K562 (cell line): ENCODE results near the gene EHD2. TPM values are rescaled to one million over a fixed set of nuclear protein-coding genes. Genes with fewer than 3 reads are reported as not detected.

ENCODE experiments used
- ASH1L ChIP-seq: fragments of 450-650 bp; IDR thresholded peaks from 2 replicates; pipeline ENCODE4 v1.6.1; 2018; ENCODE audit warnings: borderline replicate concordance, mild to moderate bottlenecking, low read depth; ENCODE audit not compliant: partially characterized antibody
- EGR1 ChIP-seq: fragments of 450-650 bp; conservative IDR thresholded peaks from 2 replicates; pipeline ENCODE4 v1.6.1; 2017; ENCODE audit warnings: mild to moderate bottlenecking
- GABPA ChIP-seq: fragments of 200-800 bp; sonication (Bioruptor generic); conservative IDR thresholded peaks from 2 replicates; pipeline ENCODE4 v1.6.1; 2016; ENCODE audit warnings: low read depth, missing genetic modification characterization, missing compliant biosample characterization
- GABPB2 ChIP-seq: fragments of 250-450 bp; sonication (Bioruptor Pico); conservative IDR thresholded peaks from 2 replicates; pipeline ENCODE4 v1.5.1; 2021; ENCODE audit warnings: mild to moderate bottlenecking
- HLTF ChIP-seq: fragments of 450-650 bp; IDR thresholded peaks from 2 replicates; pipeline ENCODE4 v1.6.1; 2016
- MTA3 ChIP-seq: fragments of 450-650 bp; formaldehyde crosslinking; IDR thresholded peaks from 2 replicates; pipeline ENCODE4 v1.6.1; 2017; ENCODE audit warnings: mild to moderate bottlenecking, borderline replicate concordance
- MYNN ChIP-seq, 2 experiments: sonication (generic); formaldehyde crosslinking in 1 of 2; IDR thresholded peaks; 2 replicates each; pipeline versions ENCODE4 v1.5.0 to v1.6.1; 2016 to 2020; ENCODE audit warnings: antibody characterized with exemption in 1 of 2, missing genetic modification reagents in 1 of 2
- NFE2L1 ChIP-seq: fragments of 450-650 bp; IDR thresholded peaks from 2 replicates; pipeline ENCODE4 v1.6.1; 2016; ENCODE audit warnings: missing genetic modification characterization, low read depth, mild to moderate bottlenecking, missing compliant biosample characterization, moderate library complexity, borderline replicate concordance
- POLR2A ChIP-seq: fragments of 450-650 bp; conservative IDR thresholded peaks from 2 replicates; pipeline ENCODE4 v1.6.1; 2016
- SMAD2 ChIP-seq: fragments of 150-350 bp; IDR thresholded peaks from 2 replicates; pipeline ENCODE4 v1.6.1; 2014; ENCODE audit warnings: low read depth, mild to moderate bottlenecking, low read length
- TBL1XR1 ChIP-seq, 2 experiments: IDR thresholded peaks; 2 replicates each; pipeline ENCODE4 v1.6.1; 2012; ENCODE audit warnings: improper control_type of control experiment in 2 of 2, low read length in 2 of 2, mild to moderate bottlenecking in 1 of 2
- TOE1 ChIP-seq, 2 experiments: fragments of 450-650 bp in 1 of 2; sonication (generic) in 1 of 2; formaldehyde crosslinking in 1 of 2; IDR thresholded peaks; 2 replicates each; pipeline versions ENCODE4 v1.7.1 to v1.8.0; 2016 to 2022; ENCODE audit warnings: borderline replicate concordance in 2 of 2, mild to moderate bottlenecking in 2 of 2, antibody characterized with exemption in 1 of 2, inconsistent platforms in 1 of 2, low read depth in 1 of 2, missing genetic modification reagents in 1 of 2, moderate library complexity in 1 of 2
- YY1 ChIP-seq, 3 experiments: IDR thresholded peaks; 2 replicates each; pipeline ENCODE4 v1.6.1; 2011; ENCODE audit warnings: low read length in 2 of 3, mild to moderate bottlenecking in 2 of 3, moderate library complexity in 2 of 3, borderline replicate concordance in 1 of 3, control low read depth in 1 of 3, low read depth in 1 of 3; ENCODE audit not compliant: insufficient read depth in 3 of 3, insufficient replicate concordance in 2 of 3, control insufficient read depth in 1 of 3, insufficient read length in 1 of 3; ENCODE audit errors: extremely low read depth in 1 of 3
- ZNF212 ChIP-seq: fragments of 450-650 bp; formaldehyde crosslinking; IDR thresholded peaks from 2 replicates; pipeline ENCODE4 v1.4.0; 2020; ENCODE audit warnings: mild to moderate bottlenecking
- polyA plus RNA-seq, 8 experiments: library from polyadenylated mRNA; depleted of rRNA in 4 of 8; stranded (reverse) in 5 of 8; unstranded in 3 of 8; fragments of >200 nt; fragmentation: Nextera tagmentation in 2 of 8; fragmentation: Illumina TruSeq in 1 of 8; extraction: Ambion mirVana in 2 of 8; extraction: Trizol in 1 of 8; gene quantifications; 2 replicates each; pipeline versions ENCODE4 v1.2.1 to v1.2.3, GENCODE V29; 2011 to 2014; ENCODE audit warnings: inconsistent platforms in 1 of 8, missing spikeins in 1 of 8
- total RNA-seq, 7 experiments: library from RNA; depleted of rRNA in 6 of 7; stranded (reverse); fragments of >200 nt in 6 of 7; fragmentation: Illumina TruSeq in 2 of 7; extraction: Trizol in 2 of 7; gene quantifications; 2 replicates each; pipeline versions ENCODE4 v1.2.1 to v1.2.3, GENCODE V29; 2011 to 2021; ENCODE audit warnings: low replicate concordance in 1 of 7
- TF ChIP-seq, protein P1 (sequence below): fragments of 450-650 bp; formaldehyde crosslinking; IDR thresholded peaks from 2 replicates; pipeline ENCODE4 v1.4.0; 2020; ENCODE audit warnings: mild to moderate bottlenecking, mixed read lengths
- TF ChIP-seq, protein P2 (sequence below): fragments of 450-650 bp; formaldehyde crosslinking; IDR thresholded peaks from 2 replicates; pipeline ENCODE4 v1.4.0; 2022; ENCODE audit warnings: missing genetic modification characterization
- TF ChIP-seq, protein P3 (sequence below): fragments of 450-650 bp; formaldehyde crosslinking; IDR thresholded peaks from 2 replicates; pipeline ENCODE4 v1.4.0; 2022; ENCODE audit warnings: mild to moderate bottlenecking, moderate library complexity
- TF ChIP-seq, protein P4 (sequence below): fragments of 250-450 bp; sonication (Bioruptor Pico); IDR thresholded peaks from 2 replicates; pipeline ENCODE4 v1.8.0; 2021; ENCODE audit warnings: mild to moderate bottlenecking, moderate library complexity

The EHD2 gene
- total and polyA plus RNA-seq, 9 of the 15 experiments (the other 6 are each of a cell fraction or from before 2014, with no cell fraction given) = 1.7 to 32.2 (median 3.0) TPM

DNA sequence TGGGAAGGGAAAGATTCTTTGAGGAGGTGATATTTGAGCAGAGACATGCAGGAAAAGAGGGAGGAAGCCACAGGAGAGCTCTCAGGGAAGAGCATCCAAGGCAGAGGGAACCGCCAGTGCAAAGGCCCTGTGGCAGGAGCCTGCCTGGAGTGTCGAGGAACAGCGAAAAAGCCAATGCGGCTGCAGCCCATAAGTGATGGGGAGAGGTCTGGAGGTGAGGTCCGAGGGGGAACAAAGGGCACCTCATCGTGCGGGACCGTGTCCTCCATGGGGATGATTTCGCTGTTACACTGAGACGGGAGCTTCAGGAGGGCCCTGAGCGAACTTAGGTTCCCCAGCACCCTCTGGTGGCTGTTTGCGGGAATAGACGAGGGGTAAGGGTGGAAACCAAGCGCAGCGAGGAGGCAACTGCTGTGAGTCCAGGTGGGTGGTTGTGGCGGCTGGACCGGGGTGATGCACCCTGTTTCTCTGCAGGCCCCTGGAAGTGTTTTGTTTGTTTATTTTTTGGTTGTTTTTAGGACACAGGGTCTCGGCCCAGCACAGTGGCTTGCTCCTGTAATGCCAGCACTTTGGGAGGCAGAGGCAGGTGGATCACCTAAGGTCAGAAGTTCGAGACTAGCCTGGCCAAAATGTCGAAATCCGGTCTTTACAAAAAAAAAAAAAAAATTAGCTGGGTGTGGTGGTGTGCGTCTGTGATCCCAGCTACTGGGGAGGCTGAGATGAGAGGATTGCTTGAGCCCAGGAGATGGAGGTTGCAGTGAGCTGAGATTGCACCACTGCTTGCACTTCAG, 5.9 kb upstream of the EHD2 start (continued):
- TF ChIP-seq, protein P1, sequence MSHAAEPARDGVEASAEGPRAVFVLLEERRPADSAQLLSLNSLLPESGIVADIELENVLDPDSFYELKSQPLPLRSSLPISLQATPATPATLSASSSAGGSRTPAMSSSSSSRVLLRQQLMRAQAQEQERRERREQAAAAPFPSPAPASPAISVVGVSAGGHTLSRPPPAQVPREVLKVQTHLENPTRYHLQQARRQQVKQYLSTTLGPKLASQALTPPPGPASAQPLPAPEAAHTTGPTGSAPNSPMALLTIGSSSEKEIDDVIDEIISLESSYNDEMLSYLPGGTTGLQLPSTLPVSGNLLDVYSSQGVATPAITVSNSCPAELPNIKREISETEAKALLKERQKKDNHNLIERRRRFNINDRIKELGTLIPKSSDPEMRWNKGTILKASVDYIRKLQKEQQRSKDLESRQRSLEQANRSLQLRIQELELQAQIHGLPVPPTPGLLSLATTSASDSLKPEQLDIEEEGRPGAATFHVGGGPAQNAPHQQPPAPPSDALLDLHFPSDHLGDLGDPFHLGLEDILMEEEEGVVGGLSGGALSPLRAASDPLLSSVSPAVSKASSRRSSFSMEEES (CRISPR knock-in tag) = no peak
- TF ChIP-seq, protein P2, sequence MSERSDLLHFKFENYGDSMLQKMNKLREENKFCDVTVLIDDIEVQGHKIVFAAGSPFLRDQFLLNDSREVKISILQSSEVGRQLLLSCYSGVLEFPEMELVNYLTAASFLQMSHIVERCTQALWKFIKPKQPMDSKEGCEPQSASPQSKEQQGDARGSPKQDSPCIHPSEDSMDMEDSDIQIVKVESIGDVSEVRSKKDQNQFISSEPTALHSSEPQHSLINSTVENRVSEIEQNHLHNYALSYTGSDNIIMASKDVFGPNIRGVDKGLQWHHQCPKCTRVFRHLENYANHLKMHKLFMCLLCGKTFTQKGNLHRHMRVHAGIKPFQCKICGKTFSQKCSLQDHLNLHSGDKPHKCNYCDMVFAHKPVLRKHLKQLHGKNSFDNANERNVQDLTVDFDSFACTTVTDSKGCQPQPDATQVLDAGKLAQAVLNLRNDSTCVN (CRISPR knock-in tag) = no peak
- peak in 2 of 3 experiments; percentile 21 to 31 for TF ChIP-seq YY1 (IDR thresholded peaks at IDR 0.05; ENCODE audit: borderline replicate concordance in 1 of 3, control insufficient read depth in 1 of 3, extremely low read depth in 1 of 3, insufficient read depth in 3 of 3, insufficient read length in 1 of 3, insufficient replicate concordance in 2 of 3, low read depth in 1 of 3, low read length in 2 of 3)
- TF ChIP-seq, protein P3, sequence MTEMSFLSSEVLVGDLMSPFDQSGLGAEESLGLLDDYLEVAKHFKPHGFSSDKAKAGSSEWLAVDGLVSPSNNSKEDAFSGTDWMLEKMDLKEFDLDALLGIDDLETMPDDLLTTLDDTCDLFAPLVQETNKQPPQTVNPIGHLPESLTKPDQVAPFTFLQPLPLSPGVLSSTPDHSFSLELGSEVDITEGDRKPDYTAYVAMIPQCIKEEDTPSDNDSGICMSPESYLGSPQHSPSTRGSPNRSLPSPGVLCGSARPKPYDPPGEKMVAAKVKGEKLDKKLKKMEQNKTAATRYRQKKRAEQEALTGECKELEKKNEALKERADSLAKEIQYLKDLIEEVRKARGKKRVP (CRISPR knock-in tag) = no peak
- TF ChIP-seq TBL1XR1 (IDR thresholded peaks at IDR 0.05; ENCODE audit: low read length in 2 of 2) = no peak
- no peak for TF ChIP-seq ZNF212
- TF ChIP-seq ASH1L = no peak
- no peak for TF ChIP-seq MYNN (IDR thresholded peaks at IDR 0.05)
- no peak for TF ChIP-seq MYNN (CRISPR knock-in tag; IDR thresholded peaks at IDR 0.05)
- TF ChIP-seq MTA3 = no peak
- no peak for TF ChIP-seq NFE2L1 (tag)
- TF ChIP-seq POLR2A = no peak
- TF ChIP-seq EGR1 = no peak
- TF ChIP-seq HLTF = no peak
- TF ChIP-seq, protein P4, sequence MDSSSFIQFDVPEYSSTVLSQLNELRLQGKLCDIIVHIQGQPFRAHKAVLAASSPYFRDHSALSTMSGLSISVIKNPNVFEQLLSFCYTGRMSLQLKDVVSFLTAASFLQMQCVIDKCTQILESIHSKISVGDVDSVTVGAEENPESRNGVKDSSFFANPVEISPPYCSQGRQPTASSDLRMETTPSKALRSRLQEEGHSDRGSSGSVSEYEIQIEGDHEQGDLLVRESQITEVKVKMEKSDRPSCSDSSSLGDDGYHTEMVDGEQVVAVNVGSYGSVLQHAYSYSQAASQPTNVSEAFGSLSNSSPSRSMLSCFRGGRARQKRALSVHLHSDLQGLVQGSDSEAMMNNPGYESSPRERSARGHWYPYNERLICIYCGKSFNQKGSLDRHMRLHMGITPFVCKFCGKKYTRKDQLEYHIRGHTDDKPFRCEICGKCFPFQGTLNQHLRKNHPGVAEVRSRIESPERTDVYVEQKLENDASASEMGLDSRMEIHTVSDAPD (CRISPR knock-in tag) = no peak
- TF ChIP-seq GABPA = no peak
- TF ChIP-seq SMAD2 = no peak
- peak; percentile 58; the same call in 1 of the 2 replicates for TF ChIP-seq TOE1 (IDR thresholded peaks at IDR 0.05; ENCODE audit: borderline replicate concordance)
- no peak for TF ChIP-seq TOE1 (CRISPR knock-in tag; IDR thresholded peaks at IDR 0.05; ENCODE audit: borderline replicate concordance, low read depth)
- no peak for TF ChIP-seq GABPB2 (CRISPR knock-in tag)
